Right lobe of liver (tissue), 6 donors: Measurements from ENCODE around the gene DPM1. TPM values are rescaled to one million over a fixed set of nuclear protein-coding genes. Genes with fewer than 3 reads are reported as not detected.

Source experiments
- ATAC-seq, 4 donors: fragments of 200-7000 bp; cut with Tn5 transposase; one replicate each; pipeline ENCODE4 v1.9.1; 2020; ENCODE audit warnings: mild to moderate bottlenecking in 4 of 4, moderate library complexity in 4 of 4
- DNase-seq, 3 donors: peaks; one replicate each; pipeline ENCODE4 v3.0.0-alpha.2; 2020
- H3K27ac ChIP-seq, 3 donors: fragments of 200-600 bp; one replicate each; pipeline ENCODE4 v1.8.0; 2022
- H3K27me3 ChIP-seq, 2 donors: fragments of 200-600 bp; one replicate each; pipeline ENCODE4 v1.8.0; 2022
- H3K36me3 ChIP-seq, 4 donors: fragments of 200-600 bp; sonication (generic) in 1 of 4; one replicate each; pipeline versions ENCODE4 v1.5.1 to v1.8.0; 2017 to 2022; ENCODE audit warnings: control low read depth in 1 of 4
- H3K4me1 ChIP-seq, 4 donors: fragments of 200-600 bp; sonication (generic) in 1 of 4; one replicate each; pipeline versions ENCODE4 v1.5.1 to v1.8.0; 2017 to 2022; ENCODE audit warnings: control low read depth in 1 of 4
- H3K4me3 ChIP-seq, 3 donors: fragments of 200-600 bp; one replicate each; pipeline ENCODE4 v1.8.0; 2022
- H3K9me3 ChIP-seq, 4 donors: fragments of 200-600 bp; sonication (generic) in 1 of 4; one replicate each; pipeline versions ENCODE4 v1.5.1 to v1.8.0; 2017 to 2022; ENCODE audit warnings: control low read depth in 1 of 4
- CTCF ChIP-seq, 4 donors: fragments of 200-600 bp in 3 of 4; fragments of 450-650 bp in 1 of 4; IDR thresholded peaks; one replicate each; pipeline versions ENCODE4 v1.5.1 to v1.8.0; 2016 to 2022; ENCODE audit warnings: antibody characterized with exemption in 4 of 4, mild to moderate bottlenecking in 2 of 4
- POLR2A ChIP-seq: fragments of 450-650 bp; IDR thresholded peaks from one replicate; pipeline ENCODE4 v1.6.1; 2017; ENCODE audit warnings: antibody characterized with exemption, mild to moderate bottlenecking
- WGBS: methylation state at CpG from one replicate; pipeline ENCODE4 v1.1.6; 2018; ENCODE audit warnings: low coverage, low lambda C conversion rate; ENCODE audit not compliant: insufficient coverage; ENCODE audit errors: missing lambda C conversion rate; 5-methylcytosine and 5-hydroxymethylcytosine counted together
- intact Hi-C, 2 donors: fragments of 100-400 bp; cut with DNase I; formaldehyde crosslinking; loops; one replicate each; pipeline versions ENCODE4 v1.11.2 to v1.14.1; 2022
- total RNA-seq, 6 experiments: library from RNA; depleted of rRNA in 2 of 6; stranded (reverse); fragments of >200 nt in 2 of 6; fragmentation: NEBNext Ultra II Directional in 3 of 6; extraction: Animal tissue kit (Norgen Biotek cat#: 25700) in 3 of 6; gene quantifications; one replicate each; pipeline versions ENCODE4 v1.1.0 to v1.2.4, GENCODE V29; 2016 to 2023
- donor health status: DM: no; HTN: yes; CAD: no.
- donor health status: DM: no; HTN: no; CAD: no.
- donor health status: DM: no; HTN: no; CAD: no.
- donor health status: DM: no; HTN: yes; CAD: no.
- donor health status: DM: no; HTN: yes; CAD: no.

DPM1 gene
- total RNA-seq, 6 experiments from 2014 or later: 16.6 to 40.4 (median 21.2) TPM

GRCh38 chr20:50977066-50978021, 19.0 kb upstream of the DPM1 start:
- ATAC-seq (no peak), DNase-seq (no peak)
- Histone ChIP-seq H3K9me3 (no peaks in the 10 kb centered on the region), H3K27ac (no peak overlapping the region), H3K4me3 (no peak overlapping the region), H3K4me1 (no peaks in the 10 kb centered on the region), H3K36me3 (no peaks in the 10 kb centered on the region), H3K27me3 (no peaks in the 10 kb centered on the region)
- 45% methylated on average over 17 of the region's 20 CpGs for WGBS
- no peak for TF ChIP-seq CTCF (IDR thresholded peaks at IDR 0.05)
- TF ChIP-seq POLR2A: no peak
- intact Hi-C loops: no loop called here

- ATAC-seq (no peak), DNase-seq (no peak)
- intact Hi-C loops: no loop called here
- WGBS: 80% methylated on average over 5 of the region's 10 CpGs
- no peak for TF ChIP-seq CTCF (IDR thresholded peaks at IDR 0.05)
- no peak for TF ChIP-seq POLR2A
- Histone ChIP-seq H3K27me3 (no peaks in the 10 kb centered on the region), H3K27ac (no peak overlapping the region), H3K4me1 (no peaks in the 10 kb centered on the region), H3K9me3 (no peaks in the 10 kb centered on the region), H3K4me3 (no peak overlapping the region), H3K36me3 (no peaks in the 10 kb centered on the region)
Observed at GRCh38 chr20:50975701-50976330, 17.5 kb upstream of the DPM1 start.

GRCh38 chr20:50969912-50970311, 11.6 kb upstream of the DPM1 start:
- WGBS: 65% methylated on average over 8 of the region's 8 CpGs
- Histone ChIP-seq H3K4me1 (no peaks in the 10 kb centered on the region), H3K36me3 (no peaks in the 10 kb centered on the region), H3K4me3 (no peak overlapping the region), H3K27me3 (no peaks in the 10 kb centered on the region), H3K27ac (no peak overlapping the region), H3K9me3 (no peaks in the 10 kb centered on the region)
- no peak for DNase-seq
- intact Hi-C loops: loop anchor here in 1 of 2 donors (10.0 kb wide), 1 partner anchor 165 kb away; no protein-coding TSS in a partner anchor
- no peak for TF ChIP-seq CTCF (IDR thresholded peaks at IDR 0.05)
- no peak for TF ChIP-seq POLR2A
- no peak for ATAC-seq

- intact Hi-C loops: loop anchor here in 1 of 2 donors (10.0 kb wide), 1 partner anchor 165 kb away; no protein-coding TSS in a partner anchor
- Histone ChIP-seq H3K27ac (no peak overlapping the region), H3K4me1 (no peaks in the 10 kb centered on the region), H3K27me3 (no peaks in the 10 kb centered on the region), H3K4me3 (no peak overlapping the region), H3K9me3 (no peaks in the 10 kb centered on the region), H3K36me3 (no peaks in the 10 kb centered on the region)
- ATAC-seq: no peak
- TF ChIP-seq POLR2A (no peak), CTCF (IDR thresholded peaks at IDR 0.05) (no peak)
- 85% methylated on average over 4 of the region's 5 CpGs for WGBS
- DNase-seq: no peak
Observed at GRCh38 chr20:50969435-50969834, 11.1 kb upstream of the DPM1 start.
